ENCODE results near the gene CSNK2A3. TPM values are rescaled to one million over a fixed set of nuclear protein-coding genes. Genes with fewer than 3 reads are reported as not detected.

Gene CSNK2A3
- total RNA-seq, 3 donors from 2014 or later = 1.0 to 2.6 (median 1.3) TPM

DNA sequence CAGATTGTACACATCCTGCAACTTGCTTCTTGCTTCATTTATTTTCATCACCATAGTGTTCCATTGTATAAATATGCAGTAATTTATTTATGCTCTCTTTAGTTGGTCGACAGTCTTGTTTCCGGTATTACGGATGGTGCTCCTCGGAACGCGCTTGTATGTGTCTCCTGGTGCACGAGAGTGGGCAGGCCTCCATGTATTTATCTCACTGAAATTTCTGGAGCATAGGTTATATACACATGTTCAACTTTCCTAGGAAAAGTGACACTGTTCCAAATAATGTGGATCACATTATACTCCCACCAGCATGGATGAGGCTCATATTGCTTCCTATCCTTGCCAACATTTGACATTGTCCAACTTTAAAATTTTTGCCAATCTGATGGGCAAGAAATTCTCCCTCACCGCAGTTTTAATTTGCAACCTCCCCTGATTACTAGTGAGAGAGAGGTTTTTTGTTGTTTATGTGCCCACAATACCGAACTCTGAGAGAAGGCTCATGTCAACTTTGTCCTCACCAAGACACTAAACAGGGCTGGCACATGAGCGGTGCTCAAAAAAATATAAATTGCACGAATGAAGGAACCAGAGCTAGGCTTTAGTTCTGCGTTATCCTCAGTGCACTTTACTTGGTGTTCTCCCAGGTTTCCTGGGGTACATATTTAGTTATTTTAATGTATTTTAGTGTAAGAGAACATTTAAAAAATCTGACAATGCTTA lies 3.8 kb downstream of the CSNK2A3 start:
- H3K36me3 ChIP-seq = no peaks in the 10 kb centered on the region
- no peaks in the 10 kb centered on the region for H3K9me3 ChIP-seq
- H3K27me3 ChIP-seq = no peaks in the 10 kb centered on the region
- intact Hi-C loops (cut with DNase I; ENCODE audit: low total_unique reads) = no loop called here
- TF ChIP-seq, protein P1, sequence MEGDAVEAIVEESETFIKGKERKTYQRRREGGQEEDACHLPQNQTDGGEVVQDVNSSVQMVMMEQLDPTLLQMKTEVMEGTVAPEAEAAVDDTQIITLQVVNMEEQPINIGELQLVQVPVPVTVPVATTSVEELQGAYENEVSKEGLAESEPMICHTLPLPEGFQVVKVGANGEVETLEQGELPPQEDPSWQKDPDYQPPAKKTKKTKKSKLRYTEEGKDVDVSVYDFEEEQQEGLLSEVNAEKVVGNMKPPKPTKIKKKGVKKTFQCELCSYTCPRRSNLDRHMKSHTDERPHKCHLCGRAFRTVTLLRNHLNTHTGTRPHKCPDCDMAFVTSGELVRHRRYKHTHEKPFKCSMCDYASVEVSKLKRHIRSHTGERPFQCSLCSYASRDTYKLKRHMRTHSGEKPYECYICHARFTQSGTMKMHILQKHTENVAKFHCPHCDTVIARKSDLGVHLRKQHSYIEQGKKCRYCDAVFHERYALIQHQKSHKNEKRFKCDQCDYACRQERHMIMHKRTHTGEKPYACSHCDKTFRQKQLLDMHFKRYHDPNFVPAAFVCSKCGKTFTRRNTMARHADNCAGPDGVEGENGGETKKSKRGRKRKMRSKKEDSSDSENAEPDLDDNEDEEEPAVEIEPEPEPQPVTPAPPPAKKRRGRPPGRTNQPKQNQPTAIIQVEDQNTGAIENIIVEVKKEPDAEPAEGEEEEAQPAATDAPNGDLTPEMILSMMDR (IDR thresholded peaks at IDR 0.05) = no peak
- TF ChIP-seq POLR2AphosphoS5 (IDR thresholded peaks at IDR 0.05) (no peak), POLR2A (IDR thresholded peaks at IDR 0.05) (no peak)
- DNase-seq (ENCODE audit: low spot score in 2 of 2) = no peak
- H3K4me1 ChIP-seq = no peaks in the 10 kb centered on the region
- no peak overlapping the region for H3K4me3 ChIP-seq
- H3K27ac ChIP-seq = no peak overlapping the region

DNA sequence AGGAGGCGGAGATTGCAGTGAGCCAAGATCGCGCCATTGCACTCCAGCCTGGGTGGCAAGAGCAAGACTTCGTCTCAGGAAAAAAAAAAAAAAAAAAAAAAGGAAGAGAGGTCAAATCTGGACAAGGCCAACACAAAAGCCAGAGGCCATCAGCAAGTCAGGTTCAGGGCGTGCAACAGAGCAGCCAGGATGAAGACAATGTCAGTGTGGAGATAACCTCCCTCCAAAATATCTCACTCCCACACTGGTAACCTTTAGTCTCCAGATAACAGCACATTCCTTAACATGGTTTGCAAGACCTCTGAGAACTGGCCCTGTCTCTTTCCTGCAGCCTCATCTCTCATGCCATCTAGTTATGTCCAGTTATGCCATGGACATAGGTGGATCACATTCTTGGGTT lies 4.7 kb downstream of the CSNK2A3 start:
- no peak overlapping the region for H3K27ac ChIP-seq
- no peaks in the 10 kb centered on the region for H3K4me1 ChIP-seq
- H3K36me3 ChIP-seq = no peaks in the 10 kb centered on the region
- no peaks in the 10 kb centered on the region for H3K27me3 ChIP-seq
- intact Hi-C loops (cut with DNase I; ENCODE audit: low total_unique reads) = no loop called here
- DNase-seq (ENCODE audit: low spot score in 2 of 2) = no peak
- H3K4me3 ChIP-seq = no peak overlapping the region
- no peaks in the 10 kb centered on the region for H3K9me3 ChIP-seq
- TF ChIP-seq POLR2A (IDR thresholded peaks at IDR 0.05) = no peak
- TF ChIP-seq, protein P1 (IDR thresholded peaks at IDR 0.05) = no peak
- no peak for TF ChIP-seq POLR2AphosphoS5 (IDR thresholded peaks at IDR 0.05)

DNA sequence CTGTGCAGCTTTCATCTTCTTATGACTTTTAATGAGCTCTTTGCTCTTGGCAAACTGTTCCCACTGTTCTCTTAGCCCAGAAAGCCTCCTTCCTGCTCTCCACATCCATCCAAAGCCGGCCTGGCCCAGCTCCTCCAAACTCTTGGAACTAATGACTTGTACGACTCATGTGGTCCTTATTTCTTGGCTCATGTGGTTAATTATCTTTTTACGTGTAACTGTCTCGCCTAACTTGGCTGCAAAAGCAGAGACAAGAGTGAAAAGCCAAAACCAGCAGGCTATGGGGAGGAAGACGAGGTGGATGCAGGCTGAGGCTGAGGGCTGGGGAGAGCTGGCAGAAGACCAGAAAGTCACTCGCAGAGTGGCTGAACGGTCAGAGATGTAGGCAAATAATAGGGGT lies 5.5 kb downstream of the CSNK2A3 start:
- DNase-seq (ENCODE audit: low spot score in 2 of 2) = no peak
- Histone ChIP-seq H3K4me3 (no peak overlapping the region), H3K27me3 (no peaks in the 10 kb centered on the region), H3K27ac (no peak overlapping the region), H3K4me1 (no peaks in the 10 kb centered on the region), H3K9me3 (no peaks in the 10 kb centered on the region), H3K36me3 (no peaks in the 10 kb centered on the region)
- no peak for TF ChIP-seq POLR2AphosphoS5 (IDR thresholded peaks at IDR 0.05)
- TF ChIP-seq, protein P1 (IDR thresholded peaks at IDR 0.05) = no peak
- intact Hi-C loops (cut with DNase I; ENCODE audit: low total_unique reads) = no loop called here

DNA sequence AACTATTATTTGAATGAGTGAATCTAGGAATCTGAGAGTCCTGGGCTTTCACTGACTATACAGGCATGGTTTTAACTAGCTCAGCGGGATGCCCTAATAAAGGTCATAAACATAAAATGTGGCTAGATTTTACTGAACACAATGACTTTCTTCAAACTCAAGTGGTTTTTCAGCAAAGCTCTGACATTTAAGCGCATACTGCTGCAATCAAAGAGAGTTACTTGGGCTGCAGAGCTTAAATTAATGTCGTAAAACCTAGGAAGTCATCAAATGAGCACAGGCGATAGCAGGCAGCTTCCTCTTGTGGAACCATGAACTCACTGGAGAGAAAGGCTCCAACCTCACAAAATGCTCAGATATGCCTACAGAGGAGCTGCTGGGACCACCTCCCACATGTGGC lies 6.7 kb downstream of the CSNK2A3 start:
- intact Hi-C loops (cut with DNase I; ENCODE audit: low total_unique reads) = no loop called here
- TF ChIP-seq, protein P1 (IDR thresholded peaks at IDR 0.05) = no peak
- TF ChIP-seq POLR2AphosphoS5 (IDR thresholded peaks at IDR 0.05) = no peak
- no peak for TF ChIP-seq POLR2A (IDR thresholded peaks at IDR 0.05)
- no peaks in the 10 kb centered on the region for H3K4me1 ChIP-seq

DNA sequence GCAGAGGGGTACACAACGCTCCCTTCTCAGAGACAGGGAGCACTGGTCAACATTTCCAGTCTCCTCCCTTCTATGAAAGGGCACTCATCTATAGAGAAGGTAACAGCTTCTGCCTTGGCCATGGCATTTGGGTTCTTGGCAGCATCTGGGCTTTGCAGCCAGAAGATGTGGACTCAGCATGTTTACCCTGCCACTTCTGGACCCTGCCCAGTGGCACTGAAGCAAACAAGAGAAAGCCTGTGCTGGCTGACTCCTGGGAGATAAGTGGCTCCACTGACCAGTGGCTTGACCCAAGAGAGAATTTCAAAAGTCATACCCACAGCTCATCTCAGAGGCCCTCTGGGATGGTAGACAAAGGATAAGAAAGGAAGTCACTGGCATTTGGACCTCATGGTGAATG lies 8.0 kb downstream of the CSNK2A3 start:
- no peak for DNase-seq (ENCODE audit: low spot score in 2 of 2)
- no peaks in the 10 kb centered on the region for H3K27me3 ChIP-seq
- no peaks in the 10 kb centered on the region for H3K4me1 ChIP-seq
- H3K27ac ChIP-seq = no peak overlapping the region
- H3K4me3 ChIP-seq = no peak overlapping the region
- no peaks in the 10 kb centered on the region for H3K9me3 ChIP-seq
- TF ChIP-seq, protein P1 (IDR thresholded peaks at IDR 0.05) = no peak
- TF ChIP-seq POLR2AphosphoS5 (IDR thresholded peaks at IDR 0.05) (no peak), POLR2A (IDR thresholded peaks at IDR 0.05) (no peak)
- intact Hi-C loops (cut with DNase I; ENCODE audit: low total_unique reads) = no loop called here
- no peaks in the 10 kb centered on the region for H3K36me3 ChIP-seq

More for the DNA sequence above, 6.7 kb downstream of the CSNK2A3 start:
- no peak for DNase-seq (ENCODE audit: low spot score in 2 of 2)
- Histone ChIP-seq H3K27ac (no peak overlapping the region), H3K27me3 (no peaks in the 10 kb centered on the region), H3K36me3 (no peaks in the 10 kb centered on the region), H3K4me3 (no peak overlapping the region), H3K9me3 (no peaks in the 10 kb centered on the region)

Measured in breast epithelium (tissue), 4 donors.